ENCODE data around the gene ARF3.

DNA sequence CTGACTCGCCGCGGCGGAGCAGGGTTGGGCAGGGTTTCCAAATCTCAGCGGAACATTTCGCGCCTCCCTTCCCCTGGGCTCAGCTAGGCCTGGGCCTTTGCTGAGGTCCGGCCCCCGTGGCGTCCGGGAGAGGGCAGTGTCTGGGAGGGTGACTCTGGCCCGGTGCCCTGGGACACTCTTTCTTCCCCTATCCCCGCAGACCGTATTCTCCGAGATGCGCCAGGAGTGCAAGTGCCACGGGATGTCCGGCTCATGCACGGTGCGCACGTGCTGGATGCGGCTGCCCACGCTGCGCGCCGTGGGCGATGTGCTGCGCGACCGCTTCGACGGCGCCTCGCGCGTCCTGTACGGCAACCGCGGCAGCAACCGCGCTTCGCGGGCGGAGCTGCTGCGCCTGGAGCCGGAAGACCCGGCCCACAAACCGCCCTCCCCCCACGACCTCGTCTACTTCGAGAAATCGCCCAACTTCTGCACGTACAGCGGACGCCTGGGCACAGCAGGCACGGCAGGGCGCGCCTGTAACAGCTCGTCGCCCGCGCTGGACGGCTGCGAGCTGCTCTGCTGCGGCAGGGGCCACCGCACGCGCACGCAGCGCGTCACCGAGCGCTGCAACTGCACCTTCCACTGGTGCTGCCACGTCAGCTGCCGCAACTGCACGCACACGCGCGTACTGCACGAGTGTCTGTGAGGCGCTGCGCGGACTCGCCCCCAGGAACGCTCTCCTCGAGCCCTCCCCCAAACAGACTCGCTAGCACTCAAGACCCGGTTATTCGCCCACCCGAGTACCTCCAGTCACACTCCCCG lies 23.9 kb upstream of the ARF3 start:
- TF ChIP-seq, protein P1, sequence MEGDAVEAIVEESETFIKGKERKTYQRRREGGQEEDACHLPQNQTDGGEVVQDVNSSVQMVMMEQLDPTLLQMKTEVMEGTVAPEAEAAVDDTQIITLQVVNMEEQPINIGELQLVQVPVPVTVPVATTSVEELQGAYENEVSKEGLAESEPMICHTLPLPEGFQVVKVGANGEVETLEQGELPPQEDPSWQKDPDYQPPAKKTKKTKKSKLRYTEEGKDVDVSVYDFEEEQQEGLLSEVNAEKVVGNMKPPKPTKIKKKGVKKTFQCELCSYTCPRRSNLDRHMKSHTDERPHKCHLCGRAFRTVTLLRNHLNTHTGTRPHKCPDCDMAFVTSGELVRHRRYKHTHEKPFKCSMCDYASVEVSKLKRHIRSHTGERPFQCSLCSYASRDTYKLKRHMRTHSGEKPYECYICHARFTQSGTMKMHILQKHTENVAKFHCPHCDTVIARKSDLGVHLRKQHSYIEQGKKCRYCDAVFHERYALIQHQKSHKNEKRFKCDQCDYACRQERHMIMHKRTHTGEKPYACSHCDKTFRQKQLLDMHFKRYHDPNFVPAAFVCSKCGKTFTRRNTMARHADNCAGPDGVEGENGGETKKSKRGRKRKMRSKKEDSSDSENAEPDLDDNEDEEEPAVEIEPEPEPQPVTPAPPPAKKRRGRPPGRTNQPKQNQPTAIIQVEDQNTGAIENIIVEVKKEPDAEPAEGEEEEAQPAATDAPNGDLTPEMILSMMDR (IDR thresholded peaks at IDR 0.05): no peak
- TF ChIP-seq POLR2A (IDR thresholded peaks at IDR 0.05): no peak

All from lower leg skin (tissue), 3 donors.